AG09319 (cell line): ENCODE results near the gene HNRNPCL2.
"Not testable (repeated sequence)": the region's sequence is repeated elsewhere in the genome, so short reads cannot be mapped to it uniquely, and the experiment has no call there.

Experiments used
- DNase-seq: peaks from one replicate; pipeline ENCODE4 v3.0.0-alpha.2; 2010; ENCODE audit warnings: low read depth; ENCODE audit errors: extremely low read depth

Gene HNRNPCL2

GRCh38 chr1:13116754-13117153 lies at the start of gene HNRNPCL2:
TSS of gene HNRNPCL2 (minus strand) at chr1:13116854. CDS start at chr1:13116400, 454 bp downstream.
- not testable (repeated sequence) for DNase-seq

- not testable (repeated sequence) for DNase-seq
Measured at GRCh38 chr1:13165531-13165930, 48.9 kb upstream of the HNRNPCL2 start, which contains the start of gene HNRNPCL4. TSS of gene HNRNPCL4 (minus strand) at chr1:13165631. CDS start at chr1:13165467, 164 bp downstream.

- DNase-seq, result not testable (repeated sequence)
Measured at GRCh38 chr1:13155909-13156308, 39.3 kb upstream of the HNRNPCL2 start, which contains the start of gene PRAMEF26. TSS of gene PRAMEF26 (minus strand) at chr1:13156009. CDS start at chr1:13153095, 2,914 bp downstream.

GRCh38 chr1:13070474-13070873 lies 46.2 kb downstream of the HNRNPCL2 start, which contains the start of gene PRAMEF25:
TSS of gene PRAMEF25 (plus strand) at chr1:13070774. CDS start at chr1:13073694, 2,920 bp downstream.
- not testable (repeated sequence) for DNase-seq
